ENCODE data around the gene B3GNT2. TPM values are rescaled to one million over a fixed set of nuclear protein-coding genes. Genes with fewer than 3 reads are reported as not detected.

B3GNT2 gene
- total and polyA plus RNA-seq, 5 experiments from 2014 or later = 20.0 to 31.0 (median 22.8) TPM

- Mint-ChIP-seq H3K27ac (peak overlapping the region; percentile 89 to 97 (median 94)), H3K4me1 (peaks cover 59 to 86% (median 80%) of the 10 kb centered on the region in 4 donors), H3K4me3 (peak overlapping the region; percentile 87 to 96 (median 93)), H3K9me3 (no peaks in the 10 kb centered on the region), H3K27me3 (no peaks in the 10 kb centered on the region), H3K36me3 (peaks cover 0 to 7% (median 0%) of the 10 kb centered on the region in 3 donors)
- POLR2A ChIA-PET = interaction anchor here (0.5 to 1.5 kb wide), 3 partner anchors 8 to 109 kb away, joined by 3 to 6 read pairs (median 3); no protein-coding TSS in a partner anchor
- ATAC-seq = no peak
- no peak for DNase-seq
These were observed 5.0 kb downstream of the B3GNT2 start for GRCh38 chr2:62200868-62201267.

GRCh38 chr2:62201307-62201706 is 5.4 kb downstream of the B3GNT2 start:
- Mint-ChIP-seq H3K4me1 (peaks cover 63 to 91% (median 84%) of the 10 kb centered on the region in 4 donors), H3K27ac (peak overlapping the region; percentile 83 to 97 (median 93)), H3K36me3 (peaks cover 0 to 7% (median 0%) of the 10 kb centered on the region in 3 donors), H3K4me3 (peak overlapping the region; percentile 54 to 96 (median 92)), H3K9me3 (no peaks in the 10 kb centered on the region), H3K27me3 (no peaks in the 10 kb centered on the region)
- DNase-seq = no peak
- POLR2A ChIA-PET = interaction anchor here (0.5 to 1.5 kb wide), 2 partner anchors 10 to 108 kb away, joined by 3 to 6 read pairs; no protein-coding TSS in a partner anchor
- no peak for ATAC-seq

- DNase-seq (no peak), ATAC-seq (no peak)
- H3K4me3 Mint-ChIP-seq = peak overlapping the region; percentile 19 to 96 (median 84)
- peaks cover 0 to 10% (median 0%) of the 10 kb centered on the region in 3 donors for H3K36me3 Mint-ChIP-seq
- no peaks in the 10 kb centered on the region for H3K9me3 Mint-ChIP-seq
- POLR2A ChIA-PET = no interaction called here
- H3K27me3 Mint-ChIP-seq = no peaks in the 10 kb centered on the region
- H3K27ac Mint-ChIP-seq = peak overlapping the region; percentile 85 to 97 (median 90)
- peaks cover 70 to 99% (median 93%) of the 10 kb centered on the region in 4 donors for H3K4me1 Mint-ChIP-seq
These were observed 6.3 kb downstream of the B3GNT2 start for GRCh38 chr2:62202019-62202722.

- H3K9me3 Mint-ChIP-seq = no peaks in the 10 kb centered on the region
- ATAC-seq = no peak
- H3K4me3 Mint-ChIP-seq = peak overlapping the region; percentile 19 to 96 (median 84)
- H3K27me3 Mint-ChIP-seq = no peaks in the 10 kb centered on the region
- peaks cover 0 to 11% (median 0%) of the 10 kb centered on the region in 3 donors for H3K36me3 Mint-ChIP-seq
- H3K27ac Mint-ChIP-seq = peak overlapping the region; percentile 85 to 97 (median 90)
- POLR2A ChIA-PET = no interaction called here
- H3K4me1 Mint-ChIP-seq = peaks cover 72 to 100% (median 96%) of the 10 kb centered on the region in 4 donors
- DNase-seq = no peak
These were observed 6.8 kb downstream of the B3GNT2 start for GRCh38 chr2:62202729-62203128.

GRCh38 chr2:62203459-62203858 is 7.5 kb downstream of the B3GNT2 start:
- H3K9me3 Mint-ChIP-seq = no peaks in the 10 kb centered on the region
- no peaks in the 10 kb centered on the region for H3K27me3 Mint-ChIP-seq
- H3K4me1 Mint-ChIP-seq = peaks cover 71 to 100% (median 96%) of the 10 kb centered on the region in 4 donors
- H3K27ac Mint-ChIP-seq = peak overlapping the region; percentile 85 to 97 (median 90)
- peak overlapping the region in 8 of 10 donors; percentile 19 to 95 (median 74) for H3K4me3 Mint-ChIP-seq
- ATAC-seq (no peak), DNase-seq (no peak)
- H3K36me3 Mint-ChIP-seq = peaks cover 0 to 11% (median 0%) of the 10 kb centered on the region in 3 donors
- POLR2A ChIA-PET = interaction anchor here (0.6 kb wide), 1 partner anchor 128 kb away, joined by 3 read pairs; no protein-coding TSS in a partner anchor

- H3K36me3 Mint-ChIP-seq = peaks cover 0 to 17% (median 1%) of the 10 kb centered on the region in 3 donors
- H3K4me3 Mint-ChIP-seq = peak overlapping the region in 6 of 10 donors; percentile 19 to 95 (median 48)
- POLR2A ChIA-PET = no interaction called here
- peak overlapping the region; percentile 46 to 95 (median 77) for H3K27ac Mint-ChIP-seq
- ATAC-seq = no peak
- H3K4me1 Mint-ChIP-seq = peaks cover 71 to 100% (median 97%) of the 10 kb centered on the region in 4 donors
- no peak for DNase-seq
- H3K27me3 Mint-ChIP-seq = no peaks in the 10 kb centered on the region
- H3K9me3 Mint-ChIP-seq = peaks cover 0 to 2% (median 0%) of the 10 kb centered on the region in 9 donors
These were observed 9.1 kb downstream of the B3GNT2 start for GRCh38 chr2:62204998-62205496.

GRCh38 chr2:62205554-62205953 is 9.6 kb downstream of the B3GNT2 start:
- POLR2A ChIA-PET = no interaction called here
- Mint-ChIP-seq H3K4me3 (peak overlapping the region in 7 of 10 donors; percentile 21 to 95 (median 52)), H3K4me1 (peaks cover 70 to 99% (median 96%) of the 10 kb centered on the region in 4 donors), H3K9me3 (peaks cover 0 to 2% (median 0%) of the 10 kb centered on the region in 9 donors), H3K27ac (peak overlapping the region; percentile 32 to 92 (median 80)), H3K27me3 (no peaks in the 10 kb centered on the region), H3K36me3 (peaks cover 0 to 19% (median 3%) of the 10 kb centered on the region in 3 donors)
- ATAC-seq (no peak), DNase-seq (no peak)

GRCh38 chr2:62206024-62206423 is 10.1 kb downstream of the B3GNT2 start:
- Mint-ChIP-seq H3K27me3 (no peaks in the 10 kb centered on the region), H3K4me1 (peaks cover 70 to 99% (median 95%) of the 10 kb centered on the region in 4 donors), H3K36me3 (peaks cover 0 to 22% (median 7%) of the 10 kb centered on the region in 3 donors), H3K27ac (peak overlapping the region; percentile 32 to 92 (median 86)), H3K9me3 (peaks cover 0 to 4% (median 0%) of the 10 kb centered on the region in 9 donors), H3K4me3 (peak overlapping the region in 8 of 10 donors; percentile 21 to 95 (median 55))
- DNase-seq (no peak), ATAC-seq (no peak)
- POLR2A ChIA-PET = no interaction called here

- H3K4me1 Mint-ChIP-seq = peaks cover 68 to 98% (median 94%) of the 10 kb centered on the region in 4 donors
- DNase-seq (no peak), ATAC-seq (no peak)
- POLR2A ChIA-PET = interaction anchor here (1.0 kb wide), 1 partner anchor 11 kb away, joined by 3 read pairs; the partner anchor contains the start of gene B3GNT2
- peaks cover 12 to 35% (median 22%) of the 10 kb centered on the region in 3 donors for H3K36me3 Mint-ChIP-seq
- H3K9me3 Mint-ChIP-seq = peaks cover 0 to 18% (median 5%) of the 10 kb centered on the region in 9 donors
- H3K27ac Mint-ChIP-seq = peak overlapping the region; percentile 77 to 93 (median 87)
- no peaks in the 10 kb centered on the region for H3K27me3 Mint-ChIP-seq
- H3K4me3 Mint-ChIP-seq = peak overlapping the region; percentile 16 to 95 (median 71)
These were observed 11.6 kb downstream of the B3GNT2 start for GRCh38 chr2:62207491-62207890.

GRCh38 chr2:62208074-62208757 is 12.3 kb downstream of the B3GNT2 start:
- DNase-seq (no peak), ATAC-seq (no peak)
- no peaks in the 10 kb centered on the region for H3K27me3 Mint-ChIP-seq
- H3K4me3 Mint-ChIP-seq = peak overlapping the region in 9 of 10 donors; percentile 44 to 95 (median 73)
- peaks cover 64 to 98% (median 94%) of the 10 kb centered on the region in 4 donors for H3K4me1 Mint-ChIP-seq
- POLR2A ChIA-PET = interaction anchor here (1.2 kb wide), 1 partner anchor 8 kb away, joined by 3 read pairs; no protein-coding TSS in a partner anchor
- H3K9me3 Mint-ChIP-seq = peaks cover 0 to 21% (median 5%) of the 10 kb centered on the region in 9 donors
- H3K27ac Mint-ChIP-seq = peak overlapping the region; percentile 79 to 93 (median 90)
- peaks cover 15 to 38% (median 25%) of the 10 kb centered on the region in 3 donors for H3K36me3 Mint-ChIP-seq

GRCh38 chr2:62208758-62209114 is 12.8 kb downstream of the B3GNT2 start:
- Mint-ChIP-seq H3K9me3 (peaks cover 0 to 21% (median 5%) of the 10 kb centered on the region in 9 donors), H3K4me1 (peaks cover 64 to 98% (median 94%) of the 10 kb centered on the region in 4 donors), H3K36me3 (peaks cover 15 to 42% (median 28%) of the 10 kb centered on the region in 3 donors), H3K4me3 (peak overlapping the region in 9 of 10 donors; percentile 44 to 95 (median 73)), H3K27me3 (no peaks in the 10 kb centered on the region), H3K27ac (peak overlapping the region; percentile 86 to 93 (median 91))
- POLR2A ChIA-PET = interaction anchor here (1.2 kb wide), 1 partner anchor 8 kb away, joined by 3 read pairs; no protein-coding TSS in a partner anchor
- DNase-seq (peak in 3 of 10 donors; percentile 18 to 24 (median 19)), ATAC-seq (peak; percentile 52 to 67)
